HepG2 (cell line): Measurements from ENCODE around the gene PROX2. TPM values are rescaled to one million over a fixed set of nuclear protein-coding genes. Genes with fewer than 3 reads are reported as not detected.

Source experiments
- ATAC-seq: fragments of 200-7000 bp; cut with Tn5 transposase; 3 replicates; pipeline ENCODE4 v1.9.1; 2020; ENCODE audit warnings: mild to moderate bottlenecking, moderate library complexity
- BruUV-seq: library from RNA; stranded (reverse); fragments of 400-500 nt; replicated peaks from 2 replicates; lab custom pipeline; 2021; lab: Mats Ljungman, UMichigan
- CTCF ChIA-PET: fragments of 300-600 bp; formaldehyde crosslinking; extraction: SDS; loops from one replicate; lab custom pipeline; 2021; ENCODE audit warnings: low total read pairs, inconsistent platforms, low intra/inter-chr PET ratio; lab: Yijun Ruan, JAX
- POLR2A ChIA-PET: fragments of 350-600 bp; sonication (Branson Sonifier 250); formaldehyde crosslinking; loops from one replicate; lab custom pipeline; 2020; ENCODE audit warnings: antibody characterized with exemption, inconsistent platforms; lab: Yijun Ruan, JAX
- DNase-seq: peaks from one replicate; pipeline ENCODE4 v3.0.0-alpha.2; 2015; ENCODE audit warnings: low spot score
- FAIRE-seq: peaks from 3 replicates; lab custom pipeline; 2011; peaks lifted over from hg19 to GRCh38; lab: Jason Lieb, UNC
- H2AFZ ChIP-seq: one replicate; pipeline ENCODE4 v1.6.1; 2011; ENCODE audit warnings: low read length, inconsistent platforms
- H3K27ac ChIP-seq: fragments of 300-600 bp; 3 replicates; pipeline ENCODE4 v1.8.0; 2011; ENCODE audit warnings: mixed run types, mild to moderate bottlenecking, mixed read lengths, low read length, inconsistent platforms; ENCODE audit not compliant: insufficient read depth; ENCODE audit errors: extremely low read length
- H3K27me3 ChIP-seq, 2 experiments: fragments of 200-600 bp in 1 of 2; 2 replicates in 1 of 2; 3 replicates in 1 of 2; pipeline versions ENCODE4 v1.6.0 to v1.8.0; 2011; ENCODE audit warnings: low read length in 2 of 2, mild to moderate bottlenecking in 2 of 2, moderate library complexity in 2 of 2, inconsistent platforms in 1 of 2; ENCODE audit not compliant: insufficient read depth in 2 of 2, control insufficient read depth in 1 of 2
- H3K36me3 ChIP-seq, 2 experiments: fragments of 200-600 bp in 1 of 2; replicated peaks in 1 of 2; 2 replicates in 1 of 2; 3 replicates in 1 of 2; pipeline versions ENCODE4 v1.5.1 to v1.8.0; 2011; ENCODE audit warnings: low read length in 2 of 2, inconsistent platforms in 1 of 2; ENCODE audit not compliant: insufficient read depth in 2 of 2, control insufficient read depth in 1 of 2
- H3K4me1 ChIP-seq: 2 replicates; pipeline ENCODE4 v1.5.1; 2012; ENCODE audit warnings: low read length, inconsistent platforms; ENCODE audit not compliant: insufficient read depth
- H3K4me2 ChIP-seq: 2 replicates; pipeline ENCODE4 v1.6.0; 2011; ENCODE audit warnings: low read depth, low read length, inconsistent platforms
- H3K4me3 ChIP-seq, 3 experiments: fragments of 200-600 bp in 1 of 3; sonication (generic), shearing (Covaris generic) in 1 of 3; replicated peaks in 1 of 3; 2 replicates each; pipeline ENCODE4 v1.5.1; 2011 to 2016; ENCODE audit warnings: low read length in 3 of 3, inconsistent platforms in 2 of 3, low read depth in 2 of 3, mild to moderate bottlenecking in 2 of 3, control low read depth in 1 of 3, mixed read lengths in 1 of 3; ENCODE audit not compliant: insufficient read depth in 1 of 3
- H3K79me2 ChIP-seq: one replicate; pipeline ENCODE4 v1.6.1; 2011; ENCODE audit warnings: low read length, inconsistent platforms; ENCODE audit not compliant: insufficient read depth
- H3K9ac ChIP-seq: 2 replicates; pipeline ENCODE4 v1.6.0; 2011; ENCODE audit warnings: mild to moderate bottlenecking, low read depth, low read length, inconsistent platforms; ENCODE audit not compliant: insufficient read depth
- H3K9me3 ChIP-seq: 2 replicates; pipeline ENCODE4 v1.5.1; 2012; ENCODE audit warnings: mild to moderate bottlenecking, low read length
- H4K20me1 ChIP-seq: 2 replicates; pipeline ENCODE4 v1.6.0; 2011; ENCODE audit warnings: inconsistent platforms, mild to moderate bottlenecking, low read length, moderate library complexity; ENCODE audit not compliant: insufficient read depth
- HBP1 ChIP-seq: IDR thresholded peaks from 2 replicates; pipeline ENCODE4 v1.6.1; 2016; ENCODE audit warnings: low read depth, control low read depth
- HINFP ChIP-seq: sonication (generic); formaldehyde crosslinking; IDR thresholded peaks from 2 replicates; pipeline ENCODE4 v1.4.0; 2020; ENCODE audit warnings: low read depth, mild to moderate bottlenecking, missing genetic modification reagents
- JARID2 ChIP-seq: sonication (generic); formaldehyde crosslinking; IDR thresholded peaks from 2 replicates; pipeline ENCODE4 v1.8.1; 2023; ENCODE audit warnings: missing genetic modification reagents, inconsistent platforms; ENCODE audit not compliant: insufficient replicate concordance
- MAF1 ChIP-seq: sonication (generic); formaldehyde crosslinking; IDR thresholded peaks from 2 replicates; pipeline ENCODE4 v1.5.0; 2020; ENCODE audit warnings: missing genetic modification reagents, borderline replicate concordance
- PBX2 ChIP-seq: IDR thresholded peaks from 2 replicates; pipeline ENCODE4 v1.6.1; 2016; ENCODE audit warnings: control low read depth
- PRDM4 ChIP-seq: sonication (generic); formaldehyde crosslinking; IDR thresholded peaks from 2 replicates; pipeline ENCODE4 v1.9.0; 2021; ENCODE audit warnings: missing genetic modification reagents, borderline replicate concordance
- TAF1 ChIP-seq: sonication (generic); formaldehyde crosslinking; IDR thresholded peaks from 2 replicates; pipeline ENCODE4 v1.4.0; 2020; ENCODE audit warnings: missing genetic modification reagents
- UBTF ChIP-seq: sonication (generic); formaldehyde crosslinking; IDR thresholded peaks from 2 replicates; pipeline ENCODE4 v1.4.0; 2020; ENCODE audit warnings: mild to moderate bottlenecking, missing genetic modification reagents
- ZBTB38 ChIP-seq: sonication (generic); formaldehyde crosslinking; IDR thresholded peaks from 2 replicates; pipeline ENCODE4 v1.5.1; 2020; ENCODE audit warnings: mild to moderate bottlenecking, missing genetic modification reagents
- ZNF597 ChIP-seq: sonication (generic); formaldehyde crosslinking; IDR thresholded peaks from 2 replicates; pipeline ENCODE4 v1.5.0; 2020; ENCODE audit warnings: missing genetic modification reagents
- WGBS: methylation state at CpG from one replicate; pipeline ENCODE4 v1.1.6; 2017; ENCODE audit warnings: low lambda C conversion rate; 5-methylcytosine and 5-hydroxymethylcytosine counted together
- in situ Hi-C: cut with HindIII; loops from 2 replicates; pipeline ENCODE4 v1.10.0; 2017; ENCODE audit warnings: low pct_unique_long_range_greater_than_20kb; ENCODE audit not compliant: extremely low pct_ligation_motif_present
- intact Hi-C: fragments of 100-400 bp; cut with micrococcal nuclease; formaldehyde crosslinking; loops from one replicate; pipeline ENCODE4 v1.10.0; 2022; ENCODE audit not compliant: unreplicated experiment
- polyA plus RNA-seq, 8 experiments: library from polyadenylated mRNA; depleted of rRNA in 3 of 8; stranded (reverse) in 7 of 8; unstranded in 1 of 8; fragments of >200 nt; fragmentation: Illumina TruSeq in 4 of 8; extraction: Trizol in 4 of 8; gene quantifications; 2 replicates each; pipeline versions ENCODE4 v1.2.1 to v1.2.3, GENCODE V29; 2011 to 2016; ENCODE audit warnings: low read depth in 4 of 8, missing spikeins in 1 of 8, mixed read lengths in 1 of 8; ENCODE audit not compliant: insufficient read depth in 1 of 8
- total RNA-seq, 5 experiments: library from RNA; depleted of rRNA; stranded (reverse); fragments of >200 nt; fragmentation: Illumina TruSeq; extraction: Trizol; gene quantifications; 2 replicates each; pipeline ENCODE4 v1.2.3, GENCODE V29; 2016; ENCODE audit warnings: low read depth in 1 of 5

Gene PROX2
- total and polyA plus RNA-seq, 2 of the 13 experiments (the other 11 are each of a cell fraction or from before 2014, with no cell fraction given): not detected

GRCh38 chr14:74846968-74847665, 28.8 kb downstream of the PROX2 start (continued):
- TF ChIP-seq ZNF597 (no peak), PRDM4 (no peak)
- TF ChIP-seq, all 625 proteins: peak for 0

GRCh38 chr14:74846168-74846567, 29.8 kb downstream of the PROX2 start:
- Histone ChIP-seq H3K9me3 (no peaks in the 10 kb centered on the region), H3K27me3 (no peaks in the 10 kb centered on the region), H3K4me2 (no peak overlapping the region), H3K4me3 (no peak overlapping the region), H3K79me2 (no peaks in the 10 kb centered on the region), H2AFZ (no peak overlapping the region), H3K27ac (no peak overlapping the region), H3K4me1 (peaks cover 7% of the 10 kb centered on the region), H3K36me3 (no peaks in the 10 kb centered on the region), H4K20me1 (no peaks in the 10 kb centered on the region), H3K9ac (no peak overlapping the region)
- in situ Hi-C loops: no loop called here
- ATAC-seq (no peak), DNase-seq (no peak), FAIRE-seq (no peak)
- ChIA-PET POLR2A (no interaction called here), CTCF (no interaction called here)
- WGBS: 93% methylated on average over 3 of the region's 3 CpGs
- BruUV-seq: no TSS peak
- intact Hi-C loops: no loop called here
- TF ChIP-seq PBX2 (no peak), HBP1 (CRISPR knock-in tag) (no peak), JARID2 (CRISPR knock-in tag) (no peak), MAF1 (CRISPR knock-in tag) (no peak), UBTF (CRISPR knock-in tag) (no peak), ZBTB38 (CRISPR knock-in tag) (no peak), TAF1 (no peak), HINFP (no peak)
